GM21447 (cell line): ENCODE results near the gene NSG2.
"Not testable (repeated sequence)": the region's sequence is repeated elsewhere in the genome, so short reads cannot be mapped to it uniquely, and the experiment has no call there.

ENCODE experiments used
- ATAC-seq: cut with Tn5 transposase; IDR thresholded peaks from one replicate; pipeline ENCODE4 v1.9.1; 2021; ENCODE audit not compliant: unreplicated experiment

NSG2 gene

DNA sequence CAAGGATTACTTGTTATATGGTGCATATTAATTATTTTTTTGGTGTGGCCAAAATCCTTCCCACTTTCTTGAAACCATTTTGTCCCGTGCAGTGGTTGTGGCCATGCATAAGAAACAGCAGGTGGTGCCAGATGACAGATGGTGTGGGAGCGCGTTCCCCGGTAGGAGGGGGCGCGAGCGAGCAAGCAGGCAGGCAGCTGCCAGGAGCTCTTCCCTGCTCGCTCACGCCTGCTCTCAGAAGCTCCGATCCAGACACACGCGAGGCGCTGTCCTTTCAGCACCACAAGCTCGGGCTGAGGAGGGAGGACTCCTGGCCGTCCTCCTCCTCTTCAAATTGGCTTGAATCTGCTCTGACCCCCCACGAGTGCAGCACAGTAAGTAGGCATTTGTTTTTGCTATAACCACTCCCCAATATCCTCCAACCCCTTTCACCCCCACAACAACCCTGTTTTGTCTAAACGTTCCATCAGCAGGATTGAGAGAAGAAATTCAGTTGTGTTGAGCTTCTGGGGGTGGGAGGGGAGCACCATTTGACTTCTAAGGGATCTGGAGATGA lies at the start of gene NSG2:
Gene NSG2, plus strand, starts transcription at position 237 of the 556 bp plus-strand sequence. CDS start 1,050 bp downstream, outside the sequence.
- ATAC-seq: peak; percentile 86

DNA sequence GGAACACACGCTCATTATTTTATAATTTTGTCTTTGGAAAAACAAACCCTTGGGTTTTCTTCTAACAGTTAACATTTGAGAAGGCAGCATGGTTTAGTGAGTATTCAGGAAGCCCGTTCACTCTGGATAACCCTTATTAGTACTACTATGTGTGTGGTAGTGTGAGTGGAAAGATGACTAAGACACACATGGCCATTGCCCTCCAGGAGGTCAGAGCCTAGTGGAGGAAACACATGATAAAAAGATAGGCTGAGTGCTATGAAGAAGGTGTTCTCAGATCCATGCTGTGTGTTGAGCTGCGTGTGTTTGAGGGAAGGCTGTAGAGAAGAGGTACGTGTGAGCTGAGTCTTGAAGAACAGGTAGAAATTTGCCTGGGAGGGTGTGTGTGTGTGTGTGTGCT lies 48.2 kb upstream of the NSG2 start:
- ATAC-seq: no peak

DNA sequence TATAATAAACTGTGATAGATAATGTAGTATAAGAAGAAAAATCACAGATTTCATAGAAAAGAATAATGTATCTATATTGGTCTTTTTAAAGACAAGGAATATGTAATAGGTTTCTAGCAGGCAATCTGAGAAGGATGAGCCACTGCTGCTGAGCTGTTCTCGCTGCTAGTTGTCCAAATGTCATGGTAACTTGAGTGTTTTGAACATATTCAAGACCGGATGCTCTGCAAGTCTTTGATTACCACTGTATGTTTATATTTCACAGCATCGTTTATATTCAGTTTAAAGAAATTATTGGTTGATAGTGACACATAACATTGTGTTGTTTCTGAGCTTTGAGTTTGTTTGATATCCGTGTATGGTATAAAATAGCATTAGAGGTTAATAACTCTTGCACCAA lies 47.0 kb upstream of the NSG2 start:
- no peak for ATAC-seq

DNA sequence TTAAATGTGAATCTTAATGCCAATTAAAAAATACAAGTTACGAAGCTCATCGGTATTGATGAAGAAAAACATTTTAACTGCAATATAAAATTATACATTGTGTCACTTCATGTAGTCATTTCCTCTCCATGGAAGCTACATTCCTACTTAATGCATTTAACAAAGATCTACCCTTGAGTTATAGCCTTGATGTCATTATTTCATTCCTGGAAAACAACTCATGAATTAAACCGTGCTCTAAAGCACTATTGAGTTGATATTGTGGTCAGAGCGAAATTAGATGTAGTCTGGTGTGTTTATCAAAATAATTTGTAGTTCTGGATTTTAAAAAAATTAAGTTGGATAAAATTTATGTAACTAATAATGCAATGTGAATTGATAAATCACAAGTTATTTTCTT lies 45.4 kb upstream of the NSG2 start:
- no peak for ATAC-seq

DNA sequence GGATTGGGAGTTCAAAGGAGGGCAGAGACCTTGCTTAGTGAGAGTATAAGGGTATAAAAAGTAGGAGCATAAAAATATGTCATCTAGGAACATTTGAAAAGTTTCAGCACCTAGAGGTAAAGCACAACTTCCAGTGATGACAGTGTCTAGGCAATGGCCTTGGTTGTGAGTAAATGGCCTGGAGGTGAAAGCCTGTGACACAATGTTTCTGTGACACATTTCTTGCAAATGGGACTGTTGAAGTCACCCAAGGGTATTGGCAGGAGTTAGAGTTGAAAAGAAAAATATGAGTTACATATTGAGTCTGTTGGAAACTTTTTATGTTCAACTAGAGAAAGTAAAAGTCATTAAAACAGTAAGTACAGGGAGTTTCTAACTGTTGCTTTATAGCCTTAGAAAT lies 41.7 kb upstream of the NSG2 start:
- no peak for ATAC-seq

DNA sequence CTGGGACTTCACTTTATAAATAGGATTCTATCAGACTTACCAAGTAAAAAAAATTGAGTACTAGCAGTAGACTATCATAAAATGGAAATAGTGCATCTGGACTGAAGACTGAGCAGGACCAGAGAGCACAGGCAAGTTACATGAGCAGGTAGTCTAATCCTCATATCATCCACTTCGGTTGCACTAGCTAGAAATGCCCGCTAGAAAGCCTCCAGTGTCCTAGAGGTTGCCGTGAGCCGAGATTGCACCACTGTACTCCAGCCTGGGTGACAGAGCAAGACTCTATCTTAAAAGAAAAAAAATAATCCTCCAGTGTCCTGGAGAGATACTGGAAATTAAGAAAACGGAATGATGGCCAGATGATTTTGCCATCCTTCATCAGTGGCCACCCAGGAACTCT lies 36.6 kb upstream of the NSG2 start:
- ATAC-seq: no peak

DNA sequence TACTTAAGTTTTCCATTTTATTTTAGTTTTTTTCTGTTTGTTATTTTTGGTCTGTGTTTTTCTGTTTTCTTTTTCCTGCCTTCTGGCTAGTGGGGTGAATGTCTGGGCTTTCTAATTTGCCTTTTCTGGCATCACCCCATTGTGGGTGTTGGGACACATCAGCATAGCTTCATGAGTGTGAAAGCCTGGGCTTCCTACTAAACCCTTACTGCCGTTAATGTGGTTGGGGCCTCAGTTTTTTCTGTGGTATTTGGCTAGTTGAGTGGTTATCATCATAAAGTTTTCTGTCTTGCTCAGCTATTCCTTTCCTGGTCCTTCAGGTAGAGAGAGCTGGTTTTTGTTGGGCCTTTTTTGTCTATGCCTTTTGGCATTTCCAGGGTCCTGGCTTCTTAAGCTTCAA lies 35.1 kb upstream of the NSG2 start:
- ATAC-seq: no peak

DNA sequence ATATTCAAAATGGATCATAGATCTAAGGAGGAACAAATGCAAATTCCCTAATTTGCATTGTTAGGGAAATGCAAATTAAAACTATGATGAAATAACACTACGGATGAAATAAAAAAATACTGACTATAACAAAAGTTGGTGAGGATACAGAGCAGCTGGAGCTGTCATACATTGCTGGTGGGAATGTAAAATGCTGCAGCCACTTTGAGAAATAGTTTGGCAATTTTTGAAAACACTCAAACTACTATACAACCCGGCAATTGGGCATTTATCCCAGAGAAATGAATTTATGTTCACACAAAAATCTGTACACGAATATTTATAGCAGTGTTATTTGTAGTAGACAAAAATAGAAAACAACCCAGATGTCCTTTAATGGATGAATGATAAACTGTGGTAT lies 34.1 kb upstream of the NSG2 start:
- no peak for ATAC-seq

DNA sequence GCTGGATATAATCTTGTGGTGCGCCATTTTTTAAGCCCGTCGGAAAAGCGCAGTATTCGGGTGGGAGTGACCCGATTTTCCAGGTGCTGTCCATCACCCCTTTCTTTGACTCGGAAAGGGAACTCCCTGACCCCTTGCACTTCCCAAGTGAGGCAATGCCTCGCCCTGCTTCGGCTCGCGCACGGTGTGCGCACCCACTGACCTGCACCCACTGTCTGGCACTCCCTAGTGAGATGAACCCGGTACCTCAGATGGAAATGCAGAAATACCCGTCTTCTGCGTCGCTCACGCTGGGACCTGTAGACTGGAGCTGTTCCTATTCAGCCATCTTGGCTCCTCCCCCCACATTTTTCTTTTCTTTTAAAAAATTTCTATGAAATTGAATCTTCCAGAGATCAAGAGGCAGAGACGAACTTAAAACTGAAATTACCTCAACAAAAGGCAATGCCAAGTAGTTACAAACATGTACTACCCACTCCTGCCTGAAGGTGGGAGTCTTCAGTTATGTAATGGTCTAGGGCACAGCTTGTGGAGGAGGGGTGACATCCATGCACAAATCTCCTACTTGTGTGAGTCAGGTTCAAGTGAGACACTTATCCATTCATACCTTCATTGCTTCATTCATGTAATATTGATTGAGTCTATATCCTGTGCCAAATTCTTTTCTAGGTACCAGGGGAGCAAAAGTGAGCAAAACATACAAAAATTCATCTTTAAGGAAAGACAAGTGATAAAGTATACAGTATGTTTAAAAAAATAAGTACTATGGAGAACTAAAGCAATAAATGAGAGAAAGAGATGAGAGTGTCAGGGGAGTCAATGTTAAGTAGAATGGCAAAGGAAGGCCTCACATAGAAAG lies 25.2 kb upstream of the NSG2 start:
- not testable (repeated sequence) for ATAC-seq

DNA sequence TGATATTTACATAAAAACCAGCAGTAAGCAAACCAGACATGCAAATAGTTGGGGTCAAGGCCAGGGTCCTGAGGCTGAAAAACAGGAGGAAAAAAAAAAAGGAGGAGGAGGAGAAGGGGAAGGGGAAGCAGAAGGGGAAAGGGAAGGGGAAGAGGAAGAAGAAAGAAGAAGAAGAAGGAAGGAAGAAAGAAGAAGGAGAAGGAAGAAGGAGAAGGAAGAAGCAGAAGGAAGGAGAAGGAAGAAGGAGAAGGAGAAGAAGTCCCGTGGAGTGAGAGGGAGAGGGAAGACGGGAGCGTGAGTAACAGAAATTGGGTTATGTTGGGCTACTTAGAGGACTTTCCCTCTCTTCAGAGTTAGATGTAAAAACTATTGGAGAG lies 24.6 kb upstream of the NSG2 start:
- no peak for ATAC-seq

DNA sequence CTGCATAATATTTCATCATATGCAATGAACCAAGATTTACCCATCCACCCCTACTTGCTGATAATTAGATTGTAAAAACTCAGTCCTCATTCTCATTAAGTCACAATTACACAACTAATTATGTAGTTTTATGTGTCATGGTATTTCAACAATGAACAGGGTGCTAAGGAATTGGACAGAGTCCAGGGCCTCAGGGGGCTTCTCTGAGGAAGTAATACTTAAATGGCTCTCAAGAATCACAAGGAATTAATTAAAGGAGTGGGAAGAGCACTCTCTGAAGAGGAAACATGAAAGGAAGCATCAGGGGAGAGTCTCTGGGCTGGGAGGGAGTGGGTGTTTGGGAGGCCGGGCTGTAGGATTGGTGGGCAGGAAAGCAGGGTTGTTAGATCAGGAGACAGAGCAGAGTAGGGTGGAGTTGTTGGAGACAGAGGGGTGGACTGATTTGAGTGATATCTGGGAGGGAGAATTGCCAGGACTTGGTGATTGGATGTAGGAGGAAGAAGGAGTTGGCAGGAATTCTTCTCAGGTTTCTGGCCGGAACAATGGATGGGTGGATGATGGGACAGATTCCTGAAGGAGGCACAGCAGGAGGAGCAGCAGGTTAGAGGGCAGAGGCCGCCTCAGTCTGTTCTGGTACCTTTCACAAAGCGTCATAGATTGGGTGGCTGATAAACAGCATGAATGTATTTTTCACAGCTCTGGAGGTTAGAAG lies 23.0 kb upstream of the NSG2 start:
- no peak for ATAC-seq

DNA sequence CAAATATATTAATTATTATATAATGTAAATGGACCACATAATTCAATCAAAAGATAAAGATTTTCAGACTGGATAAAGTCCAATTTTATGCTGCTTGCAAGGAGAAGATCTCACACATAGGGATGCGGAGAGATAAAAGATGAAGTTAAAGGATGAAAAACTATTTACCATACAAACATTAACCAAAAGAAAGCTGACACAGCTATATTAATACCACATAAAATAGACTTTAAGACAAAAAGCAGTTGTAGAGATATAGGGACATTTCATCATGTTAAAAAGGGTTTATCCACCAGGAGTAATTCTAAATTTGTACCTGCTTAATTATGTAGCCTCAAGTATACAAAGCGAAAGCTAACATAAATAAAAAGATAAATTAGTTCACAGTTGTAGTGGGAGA lies 15.2 kb upstream of the NSG2 start:
- ATAC-seq: no peak

DNA sequence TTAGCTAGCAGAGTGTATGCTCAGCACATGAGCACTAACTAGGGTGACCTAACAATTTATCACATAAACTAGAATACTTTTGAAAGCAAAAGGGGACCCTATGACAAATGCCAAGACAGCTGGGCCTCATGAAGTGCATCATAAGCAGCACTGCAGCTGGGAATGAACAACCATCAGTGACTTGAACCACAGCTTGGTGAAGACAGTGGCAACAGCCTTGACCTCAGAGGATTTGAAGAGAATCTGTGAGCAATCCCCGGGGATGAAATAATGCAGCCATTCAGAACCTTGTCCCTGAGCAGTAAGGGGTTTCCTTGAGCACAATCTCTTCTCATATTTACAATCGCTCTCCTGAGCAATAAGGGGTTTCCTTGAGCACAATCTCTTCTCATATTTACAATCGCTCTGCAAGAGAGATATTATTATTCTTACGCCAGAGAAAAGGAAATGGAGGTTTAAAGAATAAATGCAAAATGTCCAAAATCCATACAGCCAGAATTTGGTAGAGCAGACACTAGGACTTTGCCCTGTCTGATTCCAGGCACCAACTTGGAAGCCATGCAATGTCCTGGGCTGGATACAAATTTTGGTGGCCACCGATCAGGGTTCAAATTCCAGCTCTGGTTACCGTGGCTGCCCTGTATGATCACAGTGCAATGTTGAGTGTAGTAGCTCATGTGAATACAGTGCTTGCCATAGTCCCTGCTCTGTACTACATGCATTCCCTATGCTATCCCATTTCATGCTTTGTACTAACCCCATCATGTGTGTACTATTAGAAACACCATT lies 846 bp upstream of the NSG2 start:
- ATAC-seq: no peak

DNA sequence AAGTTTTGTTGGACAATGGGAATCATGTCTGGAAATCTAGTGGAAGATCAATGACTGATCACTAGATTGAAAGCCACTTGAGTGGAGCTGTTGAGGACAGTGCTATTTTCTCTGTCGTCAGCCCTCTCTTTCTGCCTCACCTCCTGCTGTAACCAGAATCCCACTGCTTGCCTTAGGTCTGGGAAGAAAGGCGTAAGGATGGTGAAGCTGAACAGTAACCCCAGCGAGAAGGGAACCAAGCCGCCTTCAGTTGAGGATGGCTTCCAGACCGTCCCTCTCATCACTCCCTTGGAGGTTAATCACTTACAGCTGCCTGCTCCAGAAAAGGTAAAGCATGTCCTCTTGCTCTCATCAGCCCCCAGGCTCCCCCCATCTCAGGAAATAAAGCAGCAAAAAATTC lies 1.1 kb downstream of the NSG2 start:
- no peak for ATAC-seq

DNA sequence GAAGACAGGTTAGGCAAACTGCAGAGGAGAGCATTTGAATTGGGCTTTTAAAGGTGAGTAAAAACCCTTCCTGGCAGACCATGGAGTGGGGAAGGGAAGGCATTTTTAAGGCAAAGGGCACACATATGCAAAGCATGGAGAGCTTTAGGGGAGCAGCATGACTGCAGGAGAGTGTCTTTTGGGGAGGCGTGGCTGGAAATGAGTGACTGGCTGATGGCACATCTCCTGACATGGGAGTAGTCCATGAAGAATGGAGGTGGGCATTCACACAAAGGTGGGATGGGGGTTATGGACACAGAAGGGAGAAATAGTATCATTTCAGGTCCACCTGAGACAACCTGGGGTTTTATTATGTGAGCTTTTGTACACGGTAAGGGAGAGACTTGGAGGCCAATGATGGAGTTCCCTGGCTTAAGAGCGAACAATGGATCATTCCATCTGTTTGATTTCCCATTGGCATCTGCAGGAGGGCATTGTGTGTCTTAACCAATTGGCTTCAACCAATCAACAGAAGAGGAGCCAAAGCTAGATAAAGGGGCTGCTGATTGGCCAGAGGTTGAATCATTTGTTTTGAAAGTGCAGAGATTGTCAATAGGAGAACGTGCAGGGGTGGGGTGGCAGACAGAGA lies 2.1 kb downstream of the NSG2 start:
- ATAC-seq: no peak

DNA sequence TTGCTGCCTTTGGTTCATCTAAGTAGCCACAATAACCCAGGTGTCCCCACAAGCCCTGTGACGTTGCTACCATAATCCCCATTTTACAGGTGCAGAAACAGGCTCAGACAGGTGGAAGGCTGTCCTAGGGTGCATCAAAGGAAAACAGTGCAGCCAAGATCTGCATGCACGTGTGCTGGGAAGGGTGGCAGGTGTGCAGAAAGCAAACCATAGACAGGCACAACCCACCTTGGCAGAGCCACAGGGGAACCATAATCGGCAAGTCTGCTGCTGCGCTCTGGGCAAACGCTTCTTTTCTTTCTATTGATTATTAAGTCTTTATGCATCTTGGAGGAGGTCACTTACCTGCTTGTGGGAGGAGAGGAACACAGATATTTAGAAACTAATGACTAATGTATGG lies 7.1 kb downstream of the NSG2 start:
- no peak for ATAC-seq

DNA sequence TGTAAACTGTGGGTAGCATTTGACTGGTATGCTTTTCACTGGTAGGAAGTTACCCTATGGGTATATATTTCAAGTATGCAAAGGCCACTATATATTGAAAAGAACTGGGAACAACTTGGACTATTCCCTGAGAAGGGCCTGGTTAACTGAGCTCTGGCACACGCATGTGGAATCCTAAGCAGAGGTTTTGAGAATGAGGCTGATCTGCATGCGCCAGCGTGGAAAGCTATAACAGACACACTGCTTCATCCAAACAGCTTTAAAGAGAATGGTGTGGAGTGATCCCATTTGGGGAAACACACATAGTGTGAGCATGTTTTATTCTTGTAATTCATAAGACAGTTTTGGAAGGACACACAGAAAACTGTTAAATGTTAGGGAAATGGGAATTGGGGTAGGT lies 8.4 kb downstream of the NSG2 start:
- ATAC-seq: no peak

DNA sequence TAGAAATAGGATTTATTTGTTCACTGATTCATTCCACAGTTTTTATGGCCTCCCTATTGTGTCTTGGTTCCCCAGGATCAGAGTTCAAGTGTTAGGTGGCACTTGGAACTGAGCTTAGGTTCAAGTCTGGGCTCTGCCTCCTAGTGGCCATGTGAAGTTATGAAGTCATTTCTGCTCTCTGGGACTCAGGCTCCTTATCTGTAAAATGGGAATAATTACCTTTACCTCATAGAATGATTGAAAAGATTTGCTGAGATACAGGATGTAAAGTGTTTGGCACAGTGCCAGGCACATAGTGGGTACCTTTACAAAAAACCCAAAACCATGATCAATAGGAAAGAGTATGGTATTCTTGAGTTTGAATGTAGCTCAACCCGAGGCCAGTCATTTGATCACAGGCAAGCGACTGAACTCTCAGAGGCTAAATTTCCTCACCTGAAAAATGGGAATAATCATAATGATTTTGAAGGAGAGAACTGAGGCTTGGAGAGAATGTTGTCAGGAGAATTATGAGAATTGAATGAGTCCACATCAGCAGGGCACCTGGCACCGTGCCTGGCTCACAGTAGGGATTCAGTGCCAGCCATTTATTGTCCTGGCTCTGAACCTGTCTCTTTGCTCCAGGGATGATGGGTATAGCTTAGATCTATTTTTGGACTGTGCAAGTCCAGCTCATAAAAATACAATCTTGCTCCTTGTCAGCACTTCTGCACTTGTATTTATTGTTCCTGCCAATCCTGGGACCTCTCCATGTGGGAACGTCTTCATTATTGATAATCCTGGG lies 10.8 kb downstream of the NSG2 start:
- no peak for ATAC-seq

DNA sequence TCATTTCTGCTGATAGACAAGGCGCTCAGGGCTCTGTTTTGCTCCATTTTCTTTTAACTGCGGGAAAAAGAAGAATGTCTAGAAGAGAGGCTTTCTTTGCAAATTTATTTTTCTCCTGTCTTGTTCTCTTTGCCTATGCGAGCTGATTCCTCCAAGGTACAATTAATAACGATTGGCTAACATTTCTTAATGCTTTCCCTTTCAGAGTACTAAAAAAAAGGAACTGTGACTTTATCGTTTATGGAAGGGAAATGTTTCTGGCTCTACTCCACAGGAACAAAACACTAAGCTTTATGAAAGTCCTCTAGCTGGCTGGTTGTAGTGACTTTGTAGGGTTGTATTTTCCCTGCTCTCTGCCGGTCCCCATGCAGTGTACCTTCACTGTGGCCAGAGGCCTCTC lies 11.7 kb downstream of the NSG2 start:
- ATAC-seq: no peak

DNA sequence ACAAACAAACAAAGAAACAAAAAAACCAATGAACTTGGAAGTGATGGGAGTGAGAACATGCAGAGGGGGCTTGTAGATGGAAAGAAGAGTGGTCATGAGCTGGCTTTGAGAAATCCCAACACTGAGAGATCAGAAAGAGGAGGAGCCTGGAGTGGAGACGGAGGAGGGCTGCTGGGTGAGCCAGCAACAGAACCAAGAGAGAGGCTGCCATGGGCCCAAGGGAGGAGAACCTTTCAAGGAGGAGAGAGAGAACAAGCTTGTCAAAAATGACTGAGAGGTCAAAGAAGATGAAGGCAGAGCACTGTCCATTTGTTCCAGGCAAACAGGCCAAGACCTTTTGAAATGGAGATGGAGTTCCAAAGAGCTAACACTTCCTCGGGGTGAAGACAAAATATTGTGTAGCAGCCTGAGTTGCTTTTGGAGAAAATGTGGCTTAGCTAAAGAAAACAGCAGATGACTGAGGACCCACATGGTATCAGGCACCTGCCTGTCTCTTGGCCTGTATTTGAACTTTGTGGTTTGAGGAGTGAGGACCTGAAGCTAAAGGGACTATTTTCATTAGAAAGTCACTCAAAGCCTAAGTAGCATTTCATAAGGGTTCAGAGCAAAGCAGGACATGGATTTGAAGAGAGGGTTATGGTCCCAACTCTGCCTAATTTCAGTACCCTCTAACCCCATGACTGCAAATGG lies 13.1 kb downstream of the NSG2 start:
- no peak for ATAC-seq
